HG02943 (cell line): Measurements from ENCODE around the gene PGAP6.
"Not testable (repeated sequence)": the region's sequence is repeated elsewhere in the genome, so short reads cannot be mapped to it uniquely, and the experiment has no call there.

ENCODE experiments used
- ATAC-seq: cut with Tn5 transposase; IDR thresholded peaks from one replicate; pipeline ENCODE4 v1.9.1; 2021; ENCODE audit warnings: mild to moderate bottlenecking, low read depth, moderate library complexity; ENCODE audit not compliant: unreplicated experiment

Gene PGAP6

GRCh38 chr16:369275-369865 lies 12.4 kb downstream of the PGAP6 start:
- ATAC-seq = no peak

- no peak for ATAC-seq
These were observed 13.2 kb downstream of the PGAP6 start for GRCh38 chr16:368388-369158.

GRCh38 chr16:367333-367903 lies 14.4 kb downstream of the PGAP6 start:
- no peak for ATAC-seq

- ATAC-seq = no peak
These were observed 15.3 kb downstream of the PGAP6 start for GRCh38 chr16:366476-366875.

- no peak for ATAC-seq
These were observed 16.9 kb downstream of the PGAP6 start for GRCh38 chr16:364595-365491.

- ATAC-seq = no peak
These were observed 17.9 kb downstream of the PGAP6 start for GRCh38 chr16:363766-364490.

- ATAC-seq = no peak
These were observed 18.5 kb downstream of the PGAP6 start for GRCh38 chr16:363110-363765.

- not testable (repeated sequence) for ATAC-seq
These were observed 19.1 kb downstream of the PGAP6 start for GRCh38 chr16:362702-362999.

GRCh38 chr16:361872-362701 lies 19.7 kb downstream of the PGAP6 start:
- no peak for ATAC-seq

- no peak for ATAC-seq
These were observed 20.4 kb downstream of the PGAP6 start for GRCh38 chr16:361341-361871.

GRCh38 chr16:360698-361336 lies 21.0 kb downstream of the PGAP6 start:
- no peak for ATAC-seq

- ATAC-seq = no peak
These were observed 21.7 kb downstream of the PGAP6 start for GRCh38 chr16:359871-360697.

- ATAC-seq = no peak
These were observed 22.6 kb downstream of the PGAP6 start for GRCh38 chr16:359067-359763.

GRCh38 chr16:356741-357140 lies 25.0 kb downstream of the PGAP6 start:
- no peak for ATAC-seq

- no peak for ATAC-seq
These were observed 26.8 kb downstream of the PGAP6 start for GRCh38 chr16:354971-355461.

- ATAC-seq = no peak
These were observed 27.4 kb downstream of the PGAP6 start for GRCh38 chr16:354291-354881.
